SK-N-SH (cell line): ENCODE measurements around the gene RFLNA. TPM values are rescaled to one million over a fixed set of nuclear protein-coding genes. Genes with fewer than 3 reads are reported as not detected.

ENCODE experiments used
- CTCF ChIA-PET: fragments of 300-600, 350-600 bp; formaldehyde crosslinking; extraction: SDS; loops from one replicate; lab custom pipeline; 2021; lab: Yijun Ruan, JAX
- POLR2A ChIA-PET: fragments of 350-600 bp; sonication (Branson Sonifier 250); formaldehyde crosslinking; extraction: SDS; loops from one replicate; lab custom pipeline; 2020; ENCODE audit warnings: antibody characterized with exemption, inconsistent platforms; lab: Yijun Ruan, JAX
- DNase-seq: peaks from one replicate; pipeline ENCODE4 v3.0.0; 2012
- H2AFZ ChIP-seq: fragments of 200-600 bp; sonication (generic); 2 replicates; pipeline ENCODE4 v1.8.1; 2016; ENCODE audit warnings: antibody characterized with exemption, mild to moderate bottlenecking, low read depth
- H3F3A ChIP-seq: fragments of 200-600 bp; sonication (generic); replicated peaks from 2 replicates; pipeline ENCODE3; 2016; ENCODE audit warnings: antibody characterized with exemption, mild to moderate bottlenecking; ENCODE audit not compliant: insufficient read depth
- H3K27ac ChIP-seq, 2 experiments: fragments of 200-500 bp in 1 of 2; fragments of 200-600 bp in 1 of 2; sonication (Bioruptor generic) in 1 of 2; sonication (generic), shearing (Covaris generic) in 1 of 2; 2 replicates each; pipeline versions ENCODE4 v1.5.1 to v1.6.1; 2014 to 2016; ENCODE audit warnings: low read depth in 2 of 2, inconsistent platforms in 1 of 2, low read length in 1 of 2, mild to moderate bottlenecking in 1 of 2, mixed read lengths in 1 of 2
- H3K27me3 ChIP-seq: fragments of 200-600 bp; sonication (generic), shearing (Covaris generic); 2 replicates; pipeline ENCODE4 v1.6.1; 2016; ENCODE audit warnings: mixed run types; ENCODE audit not compliant: insufficient read depth
- H3K36me3 ChIP-seq, 2 experiments: fragments of 200-500 bp in 1 of 2; fragments of 200-600 bp in 1 of 2; sonication (Bioruptor generic) in 1 of 2; sonication (generic) in 1 of 2; replicated peaks in 1 of 2; 2 replicates each; pipeline versions ENCODE3 to v1.5.1; 2014 to 2016; ENCODE audit warnings: low read length in 1 of 2, mild to moderate bottlenecking in 1 of 2; ENCODE audit not compliant: insufficient read depth in 2 of 2, control insufficient read depth in 1 of 2
- H3K4me1 ChIP-seq, 2 experiments: fragments of 200-500 bp in 1 of 2; fragments of 200-600 bp in 1 of 2; sonication (Bioruptor generic) in 1 of 2; sonication (generic), shearing (Covaris generic) in 1 of 2; 2 replicates each; pipeline versions ENCODE4 v1.5.1 to v1.6.1; 2014 to 2016; ENCODE audit warnings: low read depth in 1 of 2, low read length in 1 of 2, mixed run types in 1 of 2; ENCODE audit not compliant: insufficient read depth in 2 of 2, control insufficient read depth in 1 of 2
- H3K4me2 ChIP-seq: fragments of 200-600 bp; sonication (generic), shearing (Covaris generic); 2 replicates; pipeline ENCODE4 v1.6.1; 2017; ENCODE audit warnings: mixed run types
- H3K4me3 ChIP-seq, 2 experiments: fragments of 200-500 bp in 1 of 2; fragments of 200-600 bp in 1 of 2; sonication (Bioruptor generic) in 1 of 2; sonication (generic), shearing (Covaris generic) in 1 of 2; 2 replicates each; pipeline versions ENCODE4 v1.5.1 to v1.8.1; 2014 to 2016; ENCODE audit warnings: low read depth in 2 of 2, inconsistent platforms in 1 of 2, low read length in 1 of 2, mild to moderate bottlenecking in 1 of 2, mixed read lengths in 1 of 2, moderate library complexity in 1 of 2
- H3K79me2 ChIP-seq: fragments of 200-600 bp; sonication (generic); 2 replicates; pipeline ENCODE4 v1.8.1; 2017; ENCODE audit warnings: mild to moderate bottlenecking; ENCODE audit not compliant: insufficient read depth
- H3K9ac ChIP-seq: fragments of 200-600 bp; sonication (generic); 2 replicates; pipeline ENCODE4 v1.6.1; 2017; ENCODE audit warnings: mixed run types
- H3K9me2 ChIP-seq: fragments of 200-600 bp; sonication (generic); 2 replicates; pipeline ENCODE4 v1.6.1; 2017; ENCODE audit warnings: mixed run types
- H3K9me3 ChIP-seq: fragments of 200-600 bp; sonication (generic); 2 replicates; pipeline ENCODE4 v1.6.1; 2017; ENCODE audit warnings: mixed run types, mild to moderate bottlenecking, moderate library complexity
- H4K20me1 ChIP-seq: fragments of 200-600 bp; sonication (generic); 2 replicates; pipeline ENCODE4 v1.6.1; 2017; ENCODE audit warnings: mild to moderate bottlenecking, mixed run types; ENCODE audit not compliant: insufficient read depth
- CHD2 ChIP-seq: fragments of 150-350 bp; IDR thresholded peaks from 2 replicates; pipeline ENCODE4 v1.6.1; 2018; ENCODE audit warnings: low read length; ENCODE audit not compliant: partially characterized antibody
- EP300 ChIP-seq, 2 experiments: IDR thresholded peaks; 2 replicates each; pipeline versions ENCODE4 v1.4.0 to v1.6.1; 2012; ENCODE audit warnings: borderline replicate concordance in 1 of 2, low read depth in 1 of 2, low read length in 1 of 2
- EZH2phosphoT487 ChIP-seq: fragments of 200-600 bp; sonication (generic); IDR thresholded peaks from 2 replicates; pipeline ENCODE4 v1.6.1; 2017; ENCODE audit warnings: low read depth, mixed run types, mild to moderate bottlenecking, antibody characterized with exemption, moderate library complexity, borderline replicate concordance
- FOSL2 ChIP-seq: IDR thresholded peaks from 2 replicates; pipeline ENCODE4 v1.4.0; 2012; ENCODE audit warnings: low read depth, mild to moderate bottlenecking, moderate library complexity, borderline replicate concordance
- FOXJ3 ChIP-seq: sonication (generic); formaldehyde crosslinking; IDR thresholded peaks from 2 replicates; pipeline ENCODE4 v1.5.1; 2020; ENCODE audit warnings: mild to moderate bottlenecking, missing genetic modification reagents
- GABPA ChIP-seq: IDR thresholded peaks from 2 replicates; pipeline ENCODE4 v1.4.0; 2012; ENCODE audit warnings: low read depth, mild to moderate bottlenecking
- JUND ChIP-seq: IDR thresholded peaks from 2 replicates; pipeline ENCODE4 v1.4.0; 2012
- NFIC ChIP-seq: IDR thresholded peaks from 2 replicates; pipeline ENCODE4 v1.4.0; 2012; ENCODE audit warnings: borderline replicate concordance
- RXRA ChIP-seq: IDR thresholded peaks from 2 replicates; pipeline ENCODE4 v1.4.0; 2012; ENCODE audit warnings: low read depth, mild to moderate bottlenecking, borderline replicate concordance
- SIN3A ChIP-seq: IDR thresholded peaks from 2 replicates; pipeline ENCODE4 v1.6.1; 2012; ENCODE audit warnings: low read depth, mild to moderate bottlenecking, low read length, moderate library complexity, borderline replicate concordance
- SMC3 ChIP-seq: IDR thresholded peaks from 2 replicates; pipeline ENCODE4 v1.6.1; 2012; ENCODE audit warnings: low read depth, low read length, improper control_type of control experiment
- TAF1 ChIP-seq: IDR thresholded peaks from 2 replicates; pipeline ENCODE4 v1.6.1; 2012; ENCODE audit warnings: low read depth, mild to moderate bottlenecking, low read length, moderate library complexity, borderline replicate concordance
- TCF12 ChIP-seq: IDR thresholded peaks from 2 replicates; pipeline ENCODE4 v1.4.0; 2012
- TEAD4 ChIP-seq: IDR thresholded peaks from 2 replicates; pipeline ENCODE4 v1.4.0; 2012; ENCODE audit warnings: mild to moderate bottlenecking, borderline replicate concordance; ENCODE audit not compliant: insufficient read depth
- WGBS: methylation state at CpG from one replicate; pipeline ENCODE4 v1.1.6; 2017; ENCODE audit warnings: low lambda C conversion rate; 5-methylcytosine and 5-hydroxymethylcytosine counted together
- polyA plus RNA-seq, 3 experiments: library from polyadenylated mRNA; depleted of rRNA; stranded (reverse); fragments of >200 nt; gene quantifications; 2 replicates each; pipeline ENCODE4 v1.2.3, GENCODE V29; 2012
- TF ChIP-seq, protein P1 (sequence below): IDR thresholded peaks from 2 replicates; pipeline ENCODE4 v1.4.0; 2012; ENCODE audit warnings: low read depth, borderline replicate concordance
- TF ChIP-seq, protein P2 (sequence below): fragments of 150-350 bp; IDR thresholded peaks from 2 replicates; pipeline ENCODE4 v1.6.1; 2016; ENCODE audit warnings: mild to moderate bottlenecking, low read depth, low read length
- TF ChIP-seq, protein P3 (sequence below): IDR thresholded peaks from 2 replicates; pipeline ENCODE4 v1.4.0; 2012; ENCODE audit warnings: low read depth, borderline replicate concordance

The RFLNA gene
- polyA plus RNA-seq, 1 of the 3 experiments (the other 2 are of a cell fraction): 0.10 TPM

DNA sequence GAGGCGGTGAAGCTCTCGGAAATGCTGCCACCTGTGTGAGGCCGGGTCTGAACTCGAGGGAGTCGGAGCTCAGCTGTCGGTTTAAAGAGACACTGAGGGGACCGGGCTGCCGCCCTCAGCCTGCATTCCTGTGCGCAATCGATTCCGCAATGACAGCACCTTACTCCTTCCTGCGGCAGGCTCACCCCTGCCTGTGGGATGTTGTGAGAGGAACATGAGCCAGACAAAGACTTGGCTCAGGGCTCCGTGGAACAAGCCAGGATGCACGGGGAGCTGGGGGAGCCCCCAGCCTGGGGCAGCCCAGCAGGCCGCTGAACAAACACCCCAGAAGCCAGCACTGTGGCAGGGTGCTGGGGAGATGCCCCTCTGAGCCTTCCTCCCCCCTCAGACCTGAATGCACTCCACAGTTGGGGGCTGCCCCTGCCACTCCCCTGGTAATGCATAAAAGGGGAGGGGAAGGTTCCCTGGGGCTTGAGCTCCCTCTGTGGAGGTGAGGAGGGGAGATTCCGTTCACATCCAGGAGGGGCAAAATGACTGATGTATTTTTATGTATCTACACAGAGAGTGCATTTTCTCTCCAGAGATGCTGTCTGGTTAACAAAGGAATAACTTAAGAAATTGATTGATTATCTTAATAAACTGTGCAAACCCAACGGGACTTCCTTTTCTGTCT is 20.6 kb downstream of the RFLNA start:
- DNase-seq: no peak
- H3K27me3 ChIP-seq: no peaks in the 10 kb centered on the region
- no peaks in the 10 kb centered on the region for H3F3A ChIP-seq
- TF ChIP-seq FOSL2: no peak
- TF ChIP-seq, protein P1, sequence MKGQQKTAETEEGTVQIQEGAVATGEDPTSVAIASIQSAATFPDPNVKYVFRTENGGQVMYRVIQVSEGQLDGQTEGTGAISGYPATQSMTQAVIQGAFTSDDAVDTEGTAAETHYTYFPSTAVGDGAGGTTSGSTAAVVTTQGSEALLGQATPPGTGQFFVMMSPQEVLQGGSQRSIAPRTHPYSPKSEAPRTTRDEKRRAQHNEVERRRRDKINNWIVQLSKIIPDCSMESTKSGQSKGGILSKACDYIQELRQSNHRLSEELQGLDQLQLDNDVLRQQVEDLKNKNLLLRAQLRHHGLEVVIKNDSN: no peak
- CTCF ChIA-PET: interaction anchor here (0.6 to 1.9 kb wide), 4 partner anchors 18 to 456 kb away, joined by 3 to 5 read pairs (median 4); no protein-coding TSS in a partner anchor
- no peak overlapping the region for H3K9ac ChIP-seq
- H3K36me3 ChIP-seq: no peaks in the 10 kb centered on the region
- no peaks in the 10 kb centered on the region for H4K20me1 ChIP-seq
- 85% methylated on average over 14 of the region's 17 CpGs for WGBS
- H2AFZ ChIP-seq: no peak overlapping the region
- H3K4me1 ChIP-seq: no peaks in the 10 kb centered on the region
- POLR2A ChIA-PET: no interaction called here
- H3K4me3 ChIP-seq: no peak overlapping the region
- H3K79me2 ChIP-seq: no peaks in the 10 kb centered on the region
- H3K9me3 ChIP-seq: no peaks in the 10 kb centered on the region
- H3K4me2 ChIP-seq: no peak overlapping the region
- H3K9me2 ChIP-seq: no peaks in the 10 kb centered on the region
- no peak overlapping the region for H3K27ac ChIP-seq

DNA sequence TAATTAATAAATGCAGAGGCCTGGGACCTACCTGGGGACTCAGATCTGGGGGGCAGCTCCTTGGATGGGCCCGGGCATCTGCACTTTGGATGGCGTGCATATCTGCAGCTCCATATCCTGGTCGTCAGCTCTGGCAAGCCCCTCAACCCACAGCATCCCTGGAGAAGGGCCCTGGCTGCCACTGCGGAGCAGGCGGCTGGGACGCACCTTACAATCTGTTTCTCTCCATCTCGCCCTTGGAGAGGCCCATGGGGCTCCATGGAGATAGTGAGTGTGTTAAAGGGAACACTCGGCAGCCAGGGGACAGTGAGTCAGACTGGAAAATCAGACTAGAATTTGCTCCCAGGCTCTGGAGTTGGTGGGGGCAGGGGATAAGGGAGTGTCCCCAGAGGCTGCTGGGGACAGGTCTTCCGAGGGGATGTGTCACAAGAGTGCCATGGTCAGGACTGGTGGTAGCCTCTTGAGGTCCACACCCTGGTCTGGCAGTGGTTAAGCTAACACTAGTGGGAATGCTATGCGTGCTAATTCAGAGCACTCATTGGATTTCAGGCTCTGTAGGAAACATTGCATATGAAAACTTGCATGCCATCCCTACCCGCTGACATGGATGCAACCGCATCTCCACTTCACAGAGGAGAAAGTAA is 21.5 kb downstream of the RFLNA start:
- H3K27me3 ChIP-seq: no peaks in the 10 kb centered on the region
- POLR2A ChIA-PET: no interaction called here
- TF ChIP-seq EZH2phosphoT487 (no peak), TAF1 (no peak), EP300 (IDR thresholded peaks at IDR 0.05; ENCODE audit: borderline replicate concordance in 1 of 2, low read depth in 1 of 2, low read length in 1 of 2) (no peak)

DNA sequence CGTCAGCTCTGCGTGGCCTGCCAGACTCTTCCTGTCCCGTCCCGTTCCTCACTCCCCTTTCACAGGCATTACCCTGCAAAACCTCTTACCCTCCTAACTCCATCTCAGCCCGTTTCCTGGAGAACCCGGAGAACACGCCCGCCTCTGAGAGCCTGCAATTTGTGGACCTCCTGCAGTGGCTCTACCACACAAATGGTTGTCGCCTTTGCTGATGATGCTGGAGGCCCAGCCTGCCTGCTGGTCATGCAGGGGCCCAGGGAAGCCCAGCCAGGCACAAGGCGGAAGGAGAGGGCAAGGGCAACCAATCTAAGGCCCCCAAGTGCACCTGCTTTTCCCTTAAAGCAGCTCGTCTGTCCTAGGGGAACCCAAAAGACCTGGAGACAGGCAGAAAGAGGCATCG is 22.5 kb downstream of the RFLNA start:
- no peaks in the 10 kb centered on the region for H3K79me2 ChIP-seq
- peaks cover 9% of the 10 kb centered on the region for H3F3A ChIP-seq
- ChIA-PET POLR2A (no interaction called here), CTCF (no interaction called here)
- no peaks in the 10 kb centered on the region for H3K4me1 ChIP-seq
- H3K9me2 ChIP-seq: no peaks in the 10 kb centered on the region
- H3K27me3 ChIP-seq: no peaks in the 10 kb centered on the region
- no peak overlapping the region for H3K4me3 ChIP-seq
- WGBS: 80% methylated on average over 10 of the region's 12 CpGs
- H3K9ac ChIP-seq: no peak overlapping the region
- DNase-seq: no peak
- no peak overlapping the region for H3K4me2 ChIP-seq
- H2AFZ ChIP-seq: no peak overlapping the region
- H4K20me1 ChIP-seq: 0 out of 2 replicates have a peak, but pooled peaks cover 8% of the 10 kb centered on the region
- H3K9me3 ChIP-seq: no peaks in the 10 kb centered on the region
- H3K36me3 ChIP-seq: no peaks in the 10 kb centered on the region
- H3K27ac ChIP-seq: no peak overlapping the region
- TF ChIP-seq EZH2phosphoT487 (no peak), JUND (no peak), RXRA (no peak), TCF12 (no peak), NFIC (no peak), CHD2 (no peak), EP300 (IDR thresholded peaks at IDR 0.05; ENCODE audit: borderline replicate concordance in 1 of 2, low read depth in 1 of 2, low read length in 1 of 2) (no peak), GABPA (no peak), SIN3A (no peak), TEAD4 (no peak), SMC3 (no peak), FOXJ3 (CRISPR knock-in tag) (no peak)
- TF ChIP-seq, protein P2, sequence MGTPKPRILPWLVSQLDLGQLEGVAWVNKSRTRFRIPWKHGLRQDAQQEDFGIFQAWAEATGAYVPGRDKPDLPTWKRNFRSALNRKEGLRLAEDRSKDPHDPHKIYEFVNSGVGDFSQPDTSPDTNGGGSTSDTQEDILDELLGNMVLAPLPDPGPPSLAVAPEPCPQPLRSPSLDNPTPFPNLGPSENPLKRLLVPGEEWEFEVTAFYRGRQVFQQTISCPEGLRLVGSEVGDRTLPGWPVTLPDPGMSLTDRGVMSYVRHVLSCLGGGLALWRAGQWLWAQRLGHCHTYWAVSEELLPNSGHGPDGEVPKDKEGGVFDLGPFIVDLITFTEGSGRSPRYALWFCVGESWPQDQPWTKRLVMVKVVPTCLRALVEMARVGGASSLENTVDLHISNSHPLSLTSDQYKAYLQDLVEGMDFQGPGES: no peak
- TF ChIP-seq, protein P3, sequence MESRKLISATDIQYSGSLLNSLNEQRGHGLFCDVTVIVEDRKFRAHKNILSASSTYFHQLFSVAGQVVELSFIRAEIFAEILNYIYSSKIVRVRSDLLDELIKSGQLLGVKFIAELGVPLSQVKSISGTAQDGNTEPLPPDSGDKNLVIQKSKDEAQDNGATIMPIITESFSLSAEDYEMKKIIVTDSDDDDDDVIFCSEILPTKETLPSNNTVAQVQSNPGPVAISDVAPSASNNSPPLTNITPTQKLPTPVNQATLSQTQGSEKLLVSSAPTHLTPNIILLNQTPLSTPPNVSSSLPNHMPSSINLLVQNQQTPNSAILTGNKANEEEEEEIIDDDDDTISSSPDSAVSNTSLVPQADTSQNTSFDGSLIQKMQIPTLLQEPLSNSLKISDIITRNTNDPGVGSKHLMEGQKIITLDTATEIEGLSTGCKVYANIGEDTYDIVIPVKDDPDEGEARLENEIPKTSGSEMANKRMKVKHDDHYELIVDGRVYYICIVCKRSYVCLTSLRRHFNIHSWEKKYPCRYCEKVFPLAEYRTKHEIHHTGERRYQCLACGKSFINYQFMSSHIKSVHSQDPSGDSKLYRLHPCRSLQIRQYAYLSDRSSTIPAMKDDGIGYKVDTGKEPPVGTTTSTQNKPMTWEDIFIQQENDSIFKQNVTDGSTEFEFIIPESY: no peak

More for the DNA sequence above, 21.5 kb downstream of the RFLNA start:
- Histone ChIP-seq H3K4me3 (no peak overlapping the region), H3K4me1 (no peaks in the 10 kb centered on the region), H3K27ac (no peak overlapping the region), H2AFZ (no peak overlapping the region), H3K36me3 (no peaks in the 10 kb centered on the region), H3K4me2 (no peak overlapping the region), H3F3A (peaks cover 2% of the 10 kb centered on the region), H3K79me2 (no peaks in the 10 kb centered on the region), H3K9me2 (no peaks in the 10 kb centered on the region), H3K9me3 (no peaks in the 10 kb centered on the region), H4K20me1 (0 out of 2 replicates have a peak, but pooled peaks cover under 1% of the 10 kb centered on the region), H3K9ac (no peak overlapping the region)
- 75% methylated on average over 10 of the region's 12 CpGs for WGBS
- DNase-seq: no peak
- CTCF ChIA-PET: interaction anchor here (1.1 to 1.9 kb wide), 3 partner anchors 19 to 455 kb away, joined by 4 to 5 read pairs (median 5); no protein-coding TSS in a partner anchor
